VCaP (cell line): Measurements from ENCODE around the gene CTAGE8.
"Not testable (repeated sequence)": the region's sequence is repeated elsewhere in the genome, so short reads cannot be mapped to it uniquely, and the experiment has no call there.

Source experiments
- H3K27ac ChIP-seq: fragments of 450-650 bp; 2 replicates; pipeline ENCODE4 v1.5.1; 2017

The CTAGE8 gene, protein sequence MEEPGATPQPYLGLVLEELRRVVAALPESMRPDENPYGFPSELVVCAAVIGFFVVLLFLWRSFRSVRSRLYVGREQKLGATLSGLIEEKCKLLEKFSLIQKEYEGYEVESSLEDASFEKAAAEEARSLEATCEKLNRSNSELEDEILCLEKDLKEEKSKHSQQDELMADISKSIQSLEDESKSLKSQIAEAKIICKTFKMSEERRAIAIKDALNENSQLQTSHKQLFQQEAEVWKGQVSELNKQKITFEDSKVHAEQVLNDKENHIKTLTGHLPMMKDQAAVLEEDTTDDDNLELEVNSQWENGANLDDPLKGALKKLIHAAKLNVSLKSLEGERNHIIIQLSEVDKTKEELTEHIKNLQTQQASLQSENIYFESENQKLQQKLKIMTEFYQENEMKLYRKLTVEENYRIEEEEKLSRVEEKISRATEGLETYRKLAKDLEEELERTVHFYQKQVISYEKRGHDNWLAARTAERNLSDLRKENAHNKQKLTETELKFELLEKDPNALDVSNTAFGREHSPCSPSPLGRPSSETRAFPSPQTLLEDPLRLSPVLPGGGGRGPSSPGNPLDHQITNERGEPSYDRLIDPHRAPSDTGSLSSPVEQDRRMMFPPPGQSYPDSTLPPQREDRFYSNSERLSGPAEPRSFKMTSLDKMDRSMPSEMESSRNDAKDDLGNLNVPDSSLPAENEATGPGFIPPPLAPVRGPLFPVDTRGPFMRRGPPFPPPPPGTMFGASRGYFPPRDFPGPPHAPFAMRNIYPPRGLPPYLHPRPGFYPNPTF

DNA sequence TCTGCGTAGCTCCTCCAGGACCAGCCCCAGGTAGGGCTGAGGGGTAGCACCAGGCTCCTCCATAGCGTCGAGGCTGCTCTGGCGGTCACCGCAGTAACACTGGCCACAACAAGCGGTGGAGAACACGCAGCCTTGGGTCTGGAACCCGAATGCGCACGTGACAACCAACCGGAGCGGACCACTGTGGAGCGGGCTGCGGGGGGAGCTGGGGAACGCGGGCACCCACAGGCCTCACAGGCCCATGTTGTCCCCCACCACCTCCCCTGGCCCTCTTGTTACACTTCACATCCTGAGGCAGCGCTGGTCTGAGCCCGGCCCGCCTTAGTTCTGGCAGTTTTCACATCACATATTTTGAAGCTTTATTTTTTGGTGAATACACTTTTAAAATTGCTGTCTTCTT, at the start of gene CTAGE8:
Gene CTAGE8 (minus strand): TSS at position 101 of the 400 bp plus-strand sequence. CDS start 38 bp downstream, at position 63.
- H3K27ac ChIP-seq: not testable (repeated sequence)

DNA sequence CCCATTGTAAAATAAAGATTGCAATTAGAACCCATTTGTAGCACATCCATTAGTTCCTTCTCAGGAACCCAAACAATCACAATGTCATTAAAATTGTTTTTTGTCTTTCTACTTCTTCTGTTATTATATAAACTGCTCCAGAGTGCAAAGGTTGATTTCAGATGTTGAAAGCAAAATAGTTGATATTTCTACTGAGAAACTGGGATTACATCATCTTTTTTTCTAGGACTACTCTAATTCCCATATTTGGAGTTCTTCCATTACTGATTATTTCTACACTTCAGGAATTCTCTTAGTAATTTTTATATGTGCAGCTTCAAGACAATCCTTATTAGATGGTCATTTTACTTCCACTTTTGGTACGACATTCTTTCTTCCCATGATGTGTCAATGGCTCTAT, 48.4 kb upstream of the CTAGE8 start:
- H3K27ac ChIP-seq: not testable (repeated sequence)

DNA sequence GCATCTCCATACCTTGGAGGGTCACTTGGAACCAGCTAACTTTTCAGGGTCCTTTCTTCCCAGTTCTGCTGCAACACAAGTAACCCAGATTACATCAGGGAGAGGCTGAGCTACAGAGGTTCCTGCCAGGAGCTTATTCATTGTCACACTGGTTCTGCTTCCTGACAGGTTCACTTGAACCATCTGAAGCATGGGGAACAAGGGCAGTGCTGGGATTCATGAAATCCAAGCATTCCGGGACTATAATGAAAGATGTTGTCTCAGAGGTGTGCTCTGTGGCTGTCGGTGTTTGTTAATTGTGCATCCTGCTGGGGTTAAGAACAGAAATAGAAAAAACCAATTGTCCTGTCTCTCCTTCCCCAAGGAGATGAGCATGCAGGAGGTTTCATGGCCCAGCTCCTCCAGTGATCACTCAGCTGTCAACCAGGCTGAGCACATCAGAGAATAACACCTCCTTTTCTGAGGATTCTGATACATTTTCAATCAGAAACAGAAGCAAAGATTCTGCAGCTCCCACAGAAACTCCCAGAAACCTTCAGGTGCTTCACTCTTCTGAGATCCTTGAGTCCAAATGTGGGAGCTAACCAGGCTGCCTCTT, 42.9 kb upstream of the CTAGE8 start, which contains the start of gene OR2A1:
Gene OR2A1 (plus strand): TSS at position 548 of the 598 bp plus-strand sequence. CDS start 5,706 bp downstream, outside the sequence.
- not testable (repeated sequence) for H3K27ac ChIP-seq

DNA sequence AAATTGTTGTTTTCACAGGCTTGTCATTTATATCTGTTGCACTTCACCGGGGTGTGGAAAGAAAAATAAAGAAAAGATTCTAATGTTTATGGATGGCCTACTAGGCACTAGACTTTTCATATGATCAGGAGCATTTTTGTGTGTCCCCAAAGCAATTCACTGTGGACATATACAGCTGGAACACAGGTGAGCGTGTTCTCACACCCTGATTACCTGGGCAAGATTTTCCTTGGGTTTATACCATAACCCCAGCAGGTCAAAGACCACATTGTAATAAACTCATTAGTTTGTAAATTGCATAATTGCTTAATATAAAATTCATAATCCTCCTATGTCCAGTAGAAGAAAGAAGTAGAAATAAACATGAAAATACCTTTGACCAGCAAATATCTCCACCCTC, 42.1 kb upstream of the CTAGE8 start:
- not testable (repeated sequence) for H3K27ac ChIP-seq

DNA sequence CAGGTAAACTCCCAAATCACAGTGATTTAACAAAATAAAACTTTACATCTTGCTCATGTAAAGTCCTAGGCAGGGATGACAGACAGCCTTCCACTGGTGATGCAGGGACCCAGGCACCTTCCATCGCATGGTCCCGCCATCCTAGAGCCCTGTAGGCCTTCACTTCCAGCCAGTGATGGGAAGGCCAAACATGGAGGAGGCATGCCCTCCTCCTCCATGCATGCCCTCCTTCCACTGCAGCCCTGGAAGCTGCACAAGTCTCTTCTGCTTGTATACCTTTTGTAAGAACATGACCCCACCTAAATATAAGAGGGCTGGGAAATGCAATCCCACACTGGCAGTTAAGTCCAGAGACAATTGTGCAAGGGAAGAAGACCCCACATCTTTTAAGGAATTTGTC, 40.6 kb upstream of the CTAGE8 start:
- not testable (repeated sequence) for H3K27ac ChIP-seq

DNA sequence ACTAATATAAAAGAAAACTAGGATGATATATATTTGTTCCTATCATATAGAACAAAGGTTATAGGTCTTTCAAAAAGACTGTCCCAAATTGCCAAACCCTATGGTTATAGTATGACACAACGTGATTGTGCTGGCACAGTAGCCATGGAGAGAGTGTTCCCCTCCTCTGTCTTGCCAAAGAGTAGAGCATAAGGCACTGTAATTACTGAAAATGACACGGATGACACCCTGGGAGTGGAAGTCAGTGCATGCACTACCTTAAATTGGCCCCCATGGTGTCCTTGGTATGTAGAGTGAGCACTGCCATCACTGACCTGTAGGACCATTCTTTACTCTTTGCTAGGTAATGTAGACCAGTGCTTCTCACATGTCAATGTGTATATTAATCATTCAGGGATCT, 36.1 kb upstream of the CTAGE8 start:
- H3K27ac ChIP-seq: not testable (repeated sequence)

DNA sequence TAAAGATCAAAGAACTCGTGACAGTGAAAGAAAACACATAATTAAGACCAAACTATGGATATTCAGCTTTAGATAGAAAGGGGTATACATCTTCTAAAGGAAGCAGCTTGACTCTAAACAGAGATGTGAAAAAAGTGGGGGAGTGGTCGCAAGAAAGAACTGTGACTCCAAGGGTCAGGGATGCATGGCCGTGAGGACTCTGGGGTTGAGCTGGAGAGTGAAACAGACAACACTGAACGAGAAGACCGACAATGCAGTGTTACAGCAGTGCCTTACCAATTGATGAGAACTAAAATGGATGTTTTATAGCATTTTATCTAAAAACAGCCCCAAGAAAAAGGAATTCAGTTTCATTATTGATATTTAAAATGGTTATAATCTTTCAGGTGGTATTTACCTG, 34.5 kb upstream of the CTAGE8 start:
- not testable (repeated sequence) for H3K27ac ChIP-seq

DNA sequence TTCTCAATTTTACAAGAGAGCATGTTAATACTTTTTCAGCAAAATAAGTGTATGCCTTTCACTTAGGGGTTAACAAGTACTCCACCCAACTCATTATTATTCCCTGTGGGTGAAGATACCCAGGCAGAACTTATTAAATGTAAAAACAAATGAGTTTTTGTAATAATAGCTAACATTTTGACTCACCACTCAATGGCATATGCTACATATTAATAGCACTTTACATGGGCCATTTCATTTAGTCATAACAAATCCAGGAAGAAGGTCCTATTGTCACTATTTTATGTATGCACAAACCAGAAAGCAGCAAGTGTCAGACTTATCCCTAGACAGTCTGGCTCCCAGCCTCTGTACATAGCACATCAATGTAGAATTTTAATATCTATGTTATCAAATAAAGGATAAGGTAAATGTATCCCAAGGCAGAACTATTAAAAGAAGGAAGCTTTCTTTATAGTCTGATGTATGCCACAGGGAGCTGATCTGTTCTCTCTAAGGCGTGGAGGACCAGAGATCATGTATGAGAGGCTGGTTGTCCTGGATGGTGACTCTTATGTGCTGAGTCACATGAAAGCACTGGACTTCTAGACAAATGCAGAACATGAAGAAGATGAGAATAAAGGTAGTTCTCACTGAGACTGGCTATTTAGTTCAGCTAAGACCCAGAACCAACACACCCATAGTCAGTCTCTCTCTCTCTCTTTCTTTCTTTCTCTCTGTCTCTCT, 33.7 kb upstream of the CTAGE8 start:
- not testable (repeated sequence) for H3K27ac ChIP-seq

DNA sequence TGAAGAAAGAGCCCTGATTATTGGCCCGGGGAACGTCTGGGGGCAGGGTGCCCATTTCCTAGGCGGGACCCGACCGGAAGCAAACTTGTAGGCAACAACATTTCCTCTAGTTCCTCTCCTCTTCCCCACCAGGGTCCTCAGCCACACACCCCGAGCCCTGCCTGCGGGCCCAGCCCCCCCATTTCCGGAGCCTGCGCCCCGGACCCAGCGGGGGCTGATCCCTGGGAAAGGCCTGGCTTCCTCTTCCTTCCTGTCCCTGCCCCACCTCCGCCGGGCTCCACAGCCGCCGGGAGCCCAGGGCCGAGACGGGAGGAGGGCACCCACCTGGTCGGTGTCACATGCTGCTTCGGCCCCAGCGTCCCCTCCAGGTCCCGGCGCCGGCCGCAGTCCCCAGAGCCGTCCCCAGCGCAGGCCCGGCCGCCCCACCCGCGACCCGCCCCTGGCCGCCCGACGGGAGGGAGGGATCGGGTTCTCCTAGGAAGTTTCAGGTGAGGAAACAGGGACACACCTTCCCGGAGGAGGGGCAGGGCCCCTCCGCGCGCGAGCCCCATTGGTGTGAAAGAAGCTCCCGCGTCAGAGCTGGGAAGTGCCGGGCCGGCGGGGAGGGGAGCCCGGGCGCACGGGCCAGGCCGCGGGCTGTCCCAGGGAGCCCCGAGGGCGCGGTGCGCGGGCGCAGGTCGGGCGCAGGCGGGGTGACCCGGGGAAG, 24.9 kb upstream of the CTAGE8 start:
- not testable (repeated sequence) for H3K27ac ChIP-seq

DNA sequence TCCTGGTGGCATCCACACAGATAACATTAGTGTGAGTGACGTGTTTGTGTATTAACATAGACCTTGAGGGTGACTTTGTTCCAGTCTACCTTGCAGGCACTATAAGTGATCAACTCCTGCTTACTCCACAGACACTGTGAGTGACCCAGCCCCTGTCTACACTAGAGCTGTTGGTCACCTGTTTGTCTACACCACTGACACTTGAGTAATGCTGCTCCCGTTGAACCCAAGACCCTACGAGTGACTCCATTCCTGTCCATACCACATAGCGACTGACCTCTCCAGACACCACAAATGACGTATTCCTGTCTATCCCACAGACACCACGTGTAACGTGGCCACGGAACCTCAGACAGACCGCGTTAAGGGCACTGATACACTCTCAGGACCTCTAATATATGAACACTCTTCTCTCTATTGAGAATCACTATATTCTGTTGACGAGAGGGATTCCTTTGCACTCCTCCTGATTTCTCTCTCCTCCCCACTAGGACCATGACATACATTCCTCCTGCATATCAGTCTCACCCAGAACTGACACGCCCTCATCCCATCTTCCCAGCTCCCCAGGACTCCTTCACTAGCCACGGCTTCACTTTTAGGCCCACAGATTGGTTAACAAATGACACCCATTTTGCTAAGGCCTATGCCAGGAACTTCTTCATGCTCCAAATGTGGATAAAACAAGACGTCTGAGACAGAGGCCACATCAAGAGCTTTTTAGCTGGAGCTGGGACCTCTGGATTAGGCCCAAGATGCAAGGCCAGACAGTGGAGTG, 23.5 kb upstream of the CTAGE8 start:
- H3K27ac ChIP-seq: not testable (repeated sequence)

DNA sequence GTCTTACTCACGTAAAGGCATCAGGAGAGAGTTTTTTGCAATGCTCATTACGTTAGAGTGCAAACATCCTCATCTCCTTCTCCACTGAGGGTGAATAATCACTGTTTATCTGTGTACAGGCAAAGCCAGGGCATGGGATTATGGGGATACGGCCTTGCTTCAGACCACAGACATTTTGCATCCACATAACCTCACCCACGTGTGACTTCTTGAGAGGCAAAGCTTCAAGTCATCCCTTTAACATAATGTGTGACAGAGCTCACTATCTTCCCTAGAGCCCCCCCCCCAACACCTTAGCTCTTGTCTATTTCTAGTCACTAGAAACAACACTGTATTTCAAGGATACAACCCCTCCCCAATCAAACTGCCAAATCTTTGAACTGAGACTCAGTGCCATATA, 22.5 kb upstream of the CTAGE8 start:
- not testable (repeated sequence) for H3K27ac ChIP-seq

DNA sequence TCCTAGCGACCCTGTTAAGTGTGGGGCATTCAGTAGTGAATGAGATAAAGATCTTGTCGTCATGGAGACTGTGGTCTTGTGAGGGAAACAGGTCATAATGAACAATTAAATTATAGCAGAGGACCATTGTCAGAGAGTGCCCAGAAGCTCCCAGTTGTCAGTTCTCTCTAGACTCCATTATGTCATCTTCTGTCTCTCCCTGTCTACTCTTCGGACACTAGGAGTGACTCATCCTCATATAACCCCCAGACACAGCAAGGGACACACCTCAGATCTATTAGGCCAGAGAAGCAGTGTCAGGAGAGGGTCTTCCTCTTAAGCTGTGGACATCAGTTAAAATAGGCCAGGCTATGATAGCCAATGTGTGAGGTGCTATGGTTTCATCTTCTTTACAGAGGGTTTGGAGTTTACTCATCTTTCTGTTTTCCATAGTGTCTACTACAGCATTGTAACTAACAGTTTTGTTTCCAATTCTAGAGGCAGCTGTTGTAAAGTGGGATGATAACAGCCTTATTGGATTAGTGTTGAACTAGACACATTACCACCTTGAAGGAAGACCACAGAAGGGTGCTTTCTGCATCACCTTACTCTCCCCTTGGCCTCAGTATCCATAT, 18.2 kb upstream of the CTAGE8 start:
- not testable (repeated sequence) for H3K27ac ChIP-seq

DNA sequence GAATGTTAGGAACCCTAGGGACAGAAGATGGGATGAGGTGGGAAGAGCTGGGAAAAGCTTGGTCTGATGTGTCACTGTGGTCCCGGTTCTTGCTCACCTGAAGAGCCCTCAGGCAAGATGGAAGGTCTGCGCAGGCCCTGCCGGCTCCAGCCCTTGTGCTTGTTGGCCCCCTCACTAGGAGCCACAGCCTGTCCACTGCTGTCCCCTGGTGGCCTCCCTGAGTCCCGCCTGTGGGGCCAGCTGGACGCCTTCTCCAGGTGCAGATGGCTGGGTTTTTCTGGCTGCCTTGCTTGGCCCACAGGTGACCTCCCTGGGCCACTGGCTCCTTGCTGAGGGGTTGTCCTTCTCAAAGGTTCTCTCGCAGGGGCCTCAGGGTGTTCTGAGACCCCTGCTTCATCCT, 14.6 kb upstream of the CTAGE8 start:
- not testable (repeated sequence) for H3K27ac ChIP-seq

DNA sequence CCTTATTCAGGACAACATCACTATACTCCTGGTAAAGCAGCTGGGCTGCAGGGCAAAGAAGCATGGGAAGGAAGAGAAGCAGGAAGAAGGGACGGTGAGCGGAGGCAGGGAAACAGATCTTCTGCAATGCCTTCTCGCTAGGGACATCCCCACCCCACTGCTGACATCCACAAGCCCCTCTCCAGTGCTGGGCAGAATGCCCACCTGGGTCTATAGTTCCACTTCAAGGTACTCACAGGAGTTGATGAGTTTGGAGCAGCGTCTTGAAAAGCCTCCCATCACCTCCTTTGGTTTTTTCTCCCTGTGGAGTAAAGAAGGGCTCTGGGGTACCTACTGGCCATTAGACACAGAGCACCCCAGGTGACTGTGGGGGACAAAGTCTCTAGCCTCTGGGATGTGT, 13.4 kb upstream of the CTAGE8 start:
- H3K27ac ChIP-seq: not testable (repeated sequence)

DNA sequence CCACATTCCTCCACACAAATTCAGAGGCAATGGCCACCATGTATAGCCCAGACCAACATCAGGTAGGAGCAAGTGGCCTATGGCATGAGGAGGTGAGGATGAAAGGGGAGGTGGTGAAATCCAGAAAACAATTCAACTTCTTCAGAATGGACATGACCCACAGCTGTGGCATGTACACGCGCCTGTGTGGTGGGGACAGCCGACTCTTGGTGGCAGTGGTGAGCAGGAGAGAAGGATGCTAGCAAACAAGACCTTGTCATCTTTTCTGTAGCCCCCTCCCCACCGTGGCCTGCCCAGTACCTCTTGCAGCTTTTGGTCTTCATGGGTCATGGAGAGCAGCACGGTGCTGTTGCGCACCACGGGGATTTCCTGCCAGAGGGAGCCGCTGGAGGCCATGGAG, 12.9 kb upstream of the CTAGE8 start:
- not testable (repeated sequence) for H3K27ac ChIP-seq

DNA sequence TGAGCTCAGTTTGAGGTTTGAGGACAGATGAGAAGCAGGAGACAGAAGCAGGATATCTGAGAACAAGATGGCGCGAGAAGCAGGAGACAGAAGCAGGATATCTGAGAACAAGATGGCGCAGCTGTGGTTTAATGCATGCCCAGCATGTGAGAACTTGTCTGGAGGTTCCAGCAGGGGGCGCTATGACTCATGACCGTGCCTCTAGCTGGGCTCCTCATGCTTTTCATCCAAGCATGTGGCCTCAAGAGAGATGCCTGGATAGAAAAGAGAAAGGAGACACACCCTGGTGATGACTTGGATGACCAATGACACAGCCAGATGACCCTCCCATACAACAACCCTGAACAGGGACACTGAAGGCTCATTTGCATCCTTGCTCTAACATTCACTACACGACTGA, 10.9 kb upstream of the CTAGE8 start:
- H3K27ac ChIP-seq: not testable (repeated sequence)

DNA sequence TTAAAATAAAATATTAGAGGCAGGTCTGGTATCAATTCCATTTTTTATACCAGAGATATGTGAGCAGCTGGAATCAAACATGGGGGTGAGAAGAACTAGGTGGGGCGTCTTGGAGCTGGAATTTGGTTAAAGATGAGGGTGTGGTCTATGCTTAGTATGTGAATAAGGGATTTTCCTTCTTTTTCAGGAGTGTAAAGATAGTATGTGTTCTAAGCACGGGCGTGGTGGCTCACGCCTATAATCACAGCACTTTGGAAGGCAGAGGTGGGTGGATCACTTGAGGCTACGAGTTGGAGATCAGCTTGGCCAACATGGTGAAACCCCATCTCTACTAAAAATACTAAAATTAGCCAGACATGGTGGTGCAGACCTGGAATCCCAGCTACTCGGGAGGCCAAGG, 6.2 kb upstream of the CTAGE8 start:
- H3K27ac ChIP-seq: not testable (repeated sequence)

DNA sequence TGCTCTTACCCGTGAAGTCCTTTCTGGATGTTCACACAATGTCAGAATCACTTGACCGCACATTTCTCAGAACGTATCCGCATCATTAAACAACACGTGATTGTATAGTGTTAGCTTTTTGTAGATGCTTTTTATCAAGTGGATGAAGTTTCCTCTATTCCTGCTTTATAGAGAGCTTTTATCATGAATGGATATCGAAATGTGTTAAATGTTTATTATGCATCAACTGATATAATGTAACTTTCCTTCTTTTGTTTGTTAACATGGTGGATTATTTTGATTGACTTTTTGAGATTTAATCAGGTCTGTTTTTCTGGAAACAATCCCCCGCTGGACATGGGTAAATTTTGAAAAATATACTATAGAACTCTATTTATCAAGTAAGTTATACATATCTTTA, 4.4 kb downstream of the CTAGE8 start, which contains the start of gene OR2A7:
Gene OR2A7 (minus strand): TSS at position 101 of the 400 bp plus-strand sequence. CDS start 5,164 bp downstream, outside the sequence.
- not testable (repeated sequence) for H3K27ac ChIP-seq

DNA sequence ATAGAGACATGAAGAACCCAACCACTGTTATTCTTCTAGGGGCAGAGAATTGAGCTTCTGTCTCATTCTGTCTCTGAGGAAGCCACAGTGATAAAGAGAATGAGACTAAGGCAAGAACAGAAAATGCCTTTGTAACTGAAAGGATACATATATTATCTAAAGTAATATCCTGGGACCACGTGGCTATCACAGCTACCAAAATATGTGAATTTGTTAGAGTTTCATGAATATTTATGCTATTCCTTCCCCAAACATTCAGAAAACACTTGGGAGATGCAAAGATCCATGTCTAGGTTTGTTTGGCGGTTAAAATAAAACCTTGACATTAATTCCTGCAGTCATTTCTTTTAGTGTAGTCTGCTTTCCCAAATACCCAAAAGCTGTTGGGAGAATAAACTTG, 7.0 kb downstream of the CTAGE8 start:
- not testable (repeated sequence) for H3K27ac ChIP-seq

DNA sequence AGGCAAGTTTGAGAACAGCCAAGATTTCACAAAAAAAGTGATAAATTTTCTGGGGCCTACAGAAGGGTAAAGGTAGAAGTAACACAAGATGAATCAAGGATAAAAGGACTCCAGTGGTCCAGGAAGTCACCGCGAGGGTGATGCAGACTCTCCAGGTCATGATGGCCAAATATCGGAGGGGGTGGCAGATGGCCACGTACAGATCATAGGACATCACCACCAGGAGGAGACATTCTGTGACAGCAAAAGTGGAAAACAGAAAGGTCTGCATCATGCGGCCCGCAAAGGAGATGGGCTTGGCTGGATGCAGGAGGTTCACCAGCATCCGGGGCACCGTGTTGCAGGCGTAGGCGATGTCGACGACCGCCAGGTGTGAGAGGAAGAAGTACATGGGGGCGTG, 10.0 kb downstream of the CTAGE8 start:
- not testable (repeated sequence) for H3K27ac ChIP-seq
